IPS-20b (cell line): ENCODE results near the gene DNAAF9.

Experiments
- H3K27ac ChIP-seq: one replicate; pipeline ENCODE4 v1.5.1; 2013; ENCODE audit warnings: low read length
- H3K27me3 ChIP-seq: 2 replicates; pipeline ENCODE4 v1.6.1; 2013; ENCODE audit warnings: mild to moderate bottlenecking, low read length, inconsistent platforms; ENCODE audit not compliant: insufficient read depth
- H3K36me3 ChIP-seq: 2 replicates; pipeline ENCODE4 v1.6.1; 2013; ENCODE audit warnings: low read depth, mild to moderate bottlenecking, inconsistent platforms, low read length, moderate library complexity; ENCODE audit not compliant: insufficient read depth
- H3K4me1 ChIP-seq: 2 replicates; pipeline ENCODE4 v1.6.1; 2013; ENCODE audit warnings: mild to moderate bottlenecking, control low read depth, inconsistent platforms, low read length, moderate library complexity; ENCODE audit not compliant: insufficient read depth
- H3K4me3 ChIP-seq: 2 replicates; pipeline ENCODE4 v1.5.1; 2013; ENCODE audit warnings: mild to moderate bottlenecking, low read length, inconsistent platforms
- H3K9ac ChIP-seq: 2 replicates; pipeline ENCODE4 v1.6.1; 2013; ENCODE audit warnings: low read depth, mild to moderate bottlenecking, inconsistent platforms, low read length, moderate library complexity
- H3K9me3 ChIP-seq: 2 replicates; pipeline ENCODE4 v1.6.1; 2013; ENCODE audit warnings: mild to moderate bottlenecking, low read depth, low read length, inconsistent platforms; ENCODE audit not compliant: insufficient read depth

DNAAF9 gene

DNA sequence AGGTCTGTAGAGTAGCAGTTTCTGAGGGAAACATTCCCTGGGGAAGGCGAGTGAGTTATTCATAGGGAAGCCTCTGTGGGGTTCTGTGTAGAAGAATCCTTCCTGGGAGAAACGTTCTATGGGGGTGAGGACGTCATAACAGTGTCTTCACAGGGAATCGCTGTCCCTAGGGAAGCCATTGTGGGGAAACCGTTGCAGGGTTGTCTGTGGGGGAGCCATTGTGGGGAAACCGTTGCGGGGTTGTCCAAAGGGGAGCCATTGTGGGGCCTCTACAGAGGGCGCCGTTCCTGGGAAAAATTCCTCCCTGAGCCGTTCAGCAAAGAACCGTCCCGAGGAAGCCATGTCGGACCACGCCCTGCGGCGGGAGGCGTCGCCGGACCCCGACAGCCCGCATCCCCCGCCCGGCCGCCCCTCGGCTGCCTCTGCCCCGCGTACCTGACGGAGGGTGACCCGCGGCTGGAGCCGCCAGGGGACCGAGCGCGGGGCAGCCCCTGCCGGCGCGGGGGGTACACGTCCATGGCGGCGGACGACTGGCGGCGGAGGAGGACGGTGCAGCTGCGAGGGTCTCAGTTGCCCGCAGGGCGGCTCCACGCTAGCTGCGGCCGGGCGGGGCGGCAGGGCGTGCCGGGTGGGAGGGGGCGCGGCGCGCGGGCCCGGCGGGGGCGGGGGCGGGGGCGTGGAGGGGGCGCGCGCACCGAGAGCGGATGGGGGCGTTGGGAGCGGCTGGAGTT is at the start of gene DNAAF9:
Gene DNAAF9, minus strand, starts transcription at position 630 of the 731 bp plus-strand sequence. Its CDS starts 112 bp downstream, at position 518.
- peaks cover 15% of the 10 kb centered on the region for H3K27me3 ChIP-seq
- peak within 1 kb of the TSS; percentile 65; the same call in 1 of the 2 replicates for H3K9ac ChIP-seq
- H3K4me1 ChIP-seq: peaks cover 9% of the 10 kb centered on the region
- no peak within 1 kb of the TSS for H3K27ac ChIP-seq
- peak within 1 kb of the TSS; percentile 88 for H3K4me3 ChIP-seq
- H3K9me3 ChIP-seq: no peaks in the 10 kb centered on the region
- no peaks in the 10 kb centered on the region for H3K36me3 ChIP-seq

- no peak overlapping the region for H3K9ac ChIP-seq
- H3K27me3 ChIP-seq: no peaks in the 10 kb centered on the region; the same call in 1 of the 2 replicates
- H3K4me3 ChIP-seq: no peak overlapping the region
- no peaks in the 10 kb centered on the region; the same call in 1 of the 2 replicates for H3K4me1 ChIP-seq
- no peak overlapping the region for H3K27ac ChIP-seq
- no peaks in the 10 kb centered on the region for H3K36me3 ChIP-seq
- H3K9me3 ChIP-seq: no peaks in the 10 kb centered on the region
Observed at GRCh38 chr20:3456648-3457047, 49.2 kb upstream of the DNAAF9 start.

- Histone ChIP-seq H3K27ac (no peak overlapping the region), H3K9ac (no peak overlapping the region), H3K4me3 (no peak overlapping the region), H3K36me3 (no peaks in the 10 kb centered on the region), H3K4me1 (no peaks in the 10 kb centered on the region; the same call in 1 of the 2 replicates), H3K27me3 (no peaks in the 10 kb centered on the region; the same call in 1 of the 2 replicates), H3K9me3 (no peaks in the 10 kb centered on the region)
Observed at GRCh38 chr20:3454831-3455230, 47.4 kb upstream of the DNAAF9 start.

- H3K27me3 ChIP-seq: no peaks in the 10 kb centered on the region
- H3K36me3 ChIP-seq: no peaks in the 10 kb centered on the region
- H3K9ac ChIP-seq: no peak overlapping the region
- H3K27ac ChIP-seq: no peak overlapping the region
- no peaks in the 10 kb centered on the region; the same call in 1 of the 2 replicates for H3K4me1 ChIP-seq
- H3K9me3 ChIP-seq: no peaks in the 10 kb centered on the region
- no peak overlapping the region for H3K4me3 ChIP-seq
Observed at GRCh38 chr20:3452690-3453089, 45.2 kb upstream of the DNAAF9 start.

DNA sequence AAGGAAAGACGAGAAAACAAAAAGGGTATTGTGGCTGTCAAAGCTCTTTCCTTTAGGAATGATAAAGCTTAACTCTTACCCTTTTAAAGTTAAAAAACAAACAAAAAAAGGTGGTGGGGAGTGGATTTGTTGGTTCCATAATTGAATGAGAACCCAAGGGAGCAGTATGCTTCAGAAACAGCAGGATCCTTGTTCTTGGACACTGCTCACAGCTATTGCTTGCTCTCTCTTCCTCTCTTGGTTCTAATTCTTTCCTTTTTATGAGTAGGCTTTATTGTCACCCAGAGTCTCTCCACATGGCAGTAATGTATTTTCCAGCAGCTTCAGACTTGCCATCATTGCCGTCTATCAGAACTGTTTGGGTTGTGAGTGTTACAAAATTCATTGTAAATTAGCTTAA is 44.7 kb upstream of the DNAAF9 start:
- H3K9ac ChIP-seq: no peak overlapping the region

GRCh38 chr20:3449319-3449718 is 41.9 kb upstream of the DNAAF9 start:
- H3K9me3 ChIP-seq: no peaks in the 10 kb centered on the region
- H3K27me3 ChIP-seq: no peaks in the 10 kb centered on the region
- H3K4me3 ChIP-seq: no peak overlapping the region
- H3K36me3 ChIP-seq: no peaks in the 10 kb centered on the region
- no peak overlapping the region for H3K9ac ChIP-seq
- no peaks in the 10 kb centered on the region; the same call in 1 of the 2 replicates for H3K4me1 ChIP-seq
- H3K27ac ChIP-seq: no peak overlapping the region

More for the DNA sequence above, 44.7 kb upstream of the DNAAF9 start:
- Histone ChIP-seq H3K27ac (no peak overlapping the region), H3K4me1 (no peaks in the 10 kb centered on the region; the same call in 1 of the 2 replicates), H3K36me3 (no peaks in the 10 kb centered on the region), H3K9me3 (no peaks in the 10 kb centered on the region), H3K4me3 (no peak overlapping the region), H3K27me3 (no peaks in the 10 kb centered on the region)

GRCh38 chr20:3447321-3447720 is 39.9 kb upstream of the DNAAF9 start:
- no peaks in the 10 kb centered on the region for H3K36me3 ChIP-seq
- no peaks in the 10 kb centered on the region for H3K9me3 ChIP-seq
- H3K4me1 ChIP-seq: no peaks in the 10 kb centered on the region; the same call in 1 of the 2 replicates
- H3K9ac ChIP-seq: no peak overlapping the region
- H3K27ac ChIP-seq: no peak overlapping the region
- H3K27me3 ChIP-seq: no peaks in the 10 kb centered on the region
- no peak overlapping the region for H3K4me3 ChIP-seq

DNA sequence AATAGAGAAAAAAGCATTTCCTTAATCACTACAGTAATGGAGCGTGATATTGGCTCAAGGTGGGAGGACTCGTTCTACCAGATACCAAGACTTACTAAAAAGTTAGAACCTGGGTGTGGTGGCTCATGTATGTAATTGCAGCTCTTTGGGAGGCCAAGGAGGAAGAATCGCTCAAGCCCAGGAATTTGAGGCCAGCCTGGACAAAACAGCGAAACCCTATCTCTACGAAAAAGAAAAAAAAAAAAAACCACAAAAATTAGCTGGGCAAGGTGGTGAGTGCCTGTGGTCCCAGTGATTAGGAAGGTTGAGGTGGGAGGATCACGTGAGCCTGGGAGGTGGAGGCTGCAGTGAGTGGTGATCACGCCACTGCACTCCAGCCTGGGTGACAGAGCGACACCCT is 39.3 kb upstream of the DNAAF9 start:
- H3K9ac ChIP-seq: no peak overlapping the region
- H3K36me3 ChIP-seq: no peaks in the 10 kb centered on the region
- no peak overlapping the region for H3K27ac ChIP-seq
- no peaks in the 10 kb centered on the region for H3K27me3 ChIP-seq
- no peaks in the 10 kb centered on the region for H3K9me3 ChIP-seq
- no peak overlapping the region for H3K4me3 ChIP-seq
- no peaks in the 10 kb centered on the region for H3K4me1 ChIP-seq

GRCh38 chr20:3436864-3437574 is 29.6 kb upstream of the DNAAF9 start:
- Histone ChIP-seq H3K27me3 (no peaks in the 10 kb centered on the region), H3K9me3 (no peaks in the 10 kb centered on the region), H3K4me3 (no peak overlapping the region), H3K9ac (no peak overlapping the region), H3K27ac (no peak overlapping the region), H3K4me1 (0 out of 2 replicates have a peak, but pooled peaks cover 3% of the 10 kb centered on the region), H3K36me3 (no peaks in the 10 kb centered on the region)

- H3K27me3 ChIP-seq: no peaks in the 10 kb centered on the region
- H3K9me3 ChIP-seq: no peaks in the 10 kb centered on the region
- no peak overlapping the region for H3K27ac ChIP-seq
- H3K9ac ChIP-seq: no peak overlapping the region; the same call in 1 of the 2 replicates
- no peak overlapping the region for H3K4me3 ChIP-seq
- 0 out of 2 replicates have a peak, but pooled peaks cover 3% of the 10 kb centered on the region for H3K4me1 ChIP-seq
- H3K36me3 ChIP-seq: no peaks in the 10 kb centered on the region
Observed at GRCh38 chr20:3434232-3434631, 26.8 kb upstream of the DNAAF9 start.

- Histone ChIP-seq H3K4me1 (0 out of 2 replicates have a peak, but pooled peaks cover 3% of the 10 kb centered on the region), H3K9me3 (no peaks in the 10 kb centered on the region), H3K9ac (no peak overlapping the region), H3K4me3 (no peak overlapping the region), H3K36me3 (no peaks in the 10 kb centered on the region), H3K27me3 (no peaks in the 10 kb centered on the region), H3K27ac (no peak overlapping the region)
Observed at GRCh38 chr20:3433744-3434143, 26.3 kb upstream of the DNAAF9 start.
